ENCODE measurements around the gene ZNF691.
"Not testable (repeated sequence)": the region's sequence is repeated elsewhere in the genome, so short reads cannot be mapped to it uniquely, and the experiment has no call there.

ZNF691 gene

DNA sequence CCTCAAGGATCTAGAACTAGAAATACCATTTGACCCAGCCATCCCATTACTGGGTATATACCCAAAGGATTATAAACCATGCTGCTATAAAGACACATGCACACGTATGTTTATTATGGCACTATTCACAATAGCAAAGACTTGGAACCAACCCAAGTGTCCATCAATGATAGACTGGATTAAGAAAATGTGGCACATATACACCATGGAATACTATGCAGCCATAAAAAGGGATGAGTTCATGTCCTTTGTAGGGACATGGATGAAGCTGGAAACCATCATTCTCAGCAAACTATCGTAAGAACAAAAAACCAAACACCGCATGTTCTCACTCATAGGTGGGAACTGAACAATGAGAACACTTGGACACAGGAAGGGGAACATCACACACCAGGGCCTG lies 31.6 kb upstream of the ZNF691 start:
- H3K4me1 ChIP-seq (ENCODE audit: control insufficient read depth, insufficient read depth, low read length); CTCF ChIA-PET; POLR2A ChIA-PET; H3K27ac ChIP-seq (ENCODE audit: extremely low read depth, low read depth, low read length); H3K4me3 ChIP-seq (ENCODE audit: low read depth, low read length); H3K9me3 ChIP-seq (ENCODE audit: control insufficient read depth, insufficient read depth, low read depth, low read length): not testable (repeated sequence)
- peaks cover 0 to 20% of the 10 kb centered on the region in 2 experiments; a peak in 1 of 3 replicates for H3K36me3 ChIP-seq (ENCODE audit: control insufficient read depth in 2 of 2, insufficient read depth in 1 of 2, low read length in 2 of 2)
- TF ChIP-seq, protein P1, sequence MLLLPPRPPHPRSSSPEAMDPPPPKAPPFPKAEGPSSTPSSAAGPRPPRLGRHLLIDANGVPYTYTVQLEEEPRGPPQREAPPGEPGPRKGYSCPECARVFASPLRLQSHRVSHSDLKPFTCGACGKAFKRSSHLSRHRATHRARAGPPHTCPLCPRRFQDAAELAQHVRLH (tag by site-specific recombination; IDR thresholded peaks at IDR 0.05): peak; percentile 57; the same call in 1 of the 2 replicates
- peak; percentile 95 for TF ChIP-seq ZNF146 (tag by site-specific recombination; IDR thresholded peaks at IDR 0.05)

DNA sequence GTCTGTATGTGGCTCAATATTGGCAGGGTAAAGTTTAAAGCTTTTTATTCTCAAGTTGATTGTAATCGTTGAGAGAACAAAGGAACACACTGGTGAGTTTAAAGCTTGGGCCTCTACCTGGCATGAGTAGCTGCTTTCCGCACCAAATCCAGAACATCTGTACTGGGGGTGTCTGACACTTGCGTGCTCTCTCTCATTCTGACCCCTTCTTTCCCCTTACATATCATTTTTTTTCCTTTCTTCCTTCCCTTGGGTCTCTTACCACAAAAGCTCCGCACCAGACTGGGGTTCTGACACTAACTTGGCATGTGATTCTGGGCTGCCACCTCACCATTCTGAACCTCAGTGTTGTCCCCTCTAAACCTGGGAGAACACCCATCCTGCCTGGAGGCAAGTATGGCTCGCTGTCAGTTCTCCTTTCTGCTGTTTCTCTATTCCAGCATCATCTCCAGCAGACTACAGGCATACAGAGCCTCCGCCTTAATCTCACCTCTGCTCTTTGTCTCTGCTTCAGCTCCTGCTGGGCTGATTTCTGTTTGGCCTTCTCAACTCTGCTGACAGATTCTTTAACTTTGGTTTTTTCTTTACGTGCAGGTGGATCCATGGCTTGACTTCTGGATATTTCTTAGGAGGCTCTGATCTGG lies 30.4 kb upstream of the ZNF691 start:
- CTCF ChIA-PET: interaction anchor here (0.6 to 0.7 kb wide), 3 partner anchors 23 to 734 kb away, joined by 3 to 4 read pairs (median 3); no protein-coding TSS in a partner anchor
- H3K4me1 ChIP-seq (ENCODE audit: control insufficient read depth, insufficient read depth, low read length): peaks cover 2% of the 10 kb centered on the region; the same call in 1 of the 2 replicates
- H3K27ac ChIP-seq (ENCODE audit: extremely low read depth, low read depth, low read length): peak overlapping the region; percentile 98; the same call in 1 of the 2 replicates
- H3K9me3 ChIP-seq (ENCODE audit: control insufficient read depth, insufficient read depth, low read depth, low read length): no peaks in the 10 kb centered on the region
- H3K4me3 ChIP-seq (ENCODE audit: low read depth, low read length): peak overlapping the region; percentile 86
- POLR2A ChIA-PET: interaction anchor here (1.8 to 2.8 kb wide), 2 partner anchors 30 to 50 kb away, joined by 18 to 25 read pairs; partner anchors contain the start of genes C1orf50, P3H1 and ZNF691
- no peak for TF ChIP-seq ZNF324 (tag by site-specific recombination; IDR thresholded peaks at IDR 0.05)
- TF ChIP-seq, protein P2, sequence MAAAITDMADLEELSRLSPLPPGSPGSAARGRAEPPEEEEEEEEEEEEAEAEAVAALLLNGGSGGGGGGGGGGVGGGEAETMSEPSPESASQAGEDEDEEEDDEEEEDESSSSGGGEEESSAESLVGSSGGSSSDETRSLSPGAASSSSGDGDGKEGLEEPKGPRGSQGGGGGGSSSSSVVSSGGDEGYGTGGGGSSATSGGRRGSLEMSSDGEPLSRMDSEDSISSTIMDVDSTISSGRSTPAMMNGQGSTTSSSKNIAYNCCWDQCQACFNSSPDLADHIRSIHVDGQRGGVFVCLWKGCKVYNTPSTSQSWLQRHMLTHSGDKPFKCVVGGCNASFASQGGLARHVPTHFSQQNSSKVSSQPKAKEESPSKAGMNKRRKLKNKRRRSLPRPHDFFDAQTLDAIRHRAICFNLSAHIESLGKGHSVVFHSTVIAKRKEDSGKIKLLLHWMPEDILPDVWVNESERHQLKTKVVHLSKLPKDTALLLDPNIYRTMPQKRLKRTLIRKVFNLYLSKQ (tag by site-specific recombination; IDR thresholded peaks at IDR 0.05; ENCODE audit: borderline replicate concordance): no peak
- TF ChIP-seq, protein P3, sequence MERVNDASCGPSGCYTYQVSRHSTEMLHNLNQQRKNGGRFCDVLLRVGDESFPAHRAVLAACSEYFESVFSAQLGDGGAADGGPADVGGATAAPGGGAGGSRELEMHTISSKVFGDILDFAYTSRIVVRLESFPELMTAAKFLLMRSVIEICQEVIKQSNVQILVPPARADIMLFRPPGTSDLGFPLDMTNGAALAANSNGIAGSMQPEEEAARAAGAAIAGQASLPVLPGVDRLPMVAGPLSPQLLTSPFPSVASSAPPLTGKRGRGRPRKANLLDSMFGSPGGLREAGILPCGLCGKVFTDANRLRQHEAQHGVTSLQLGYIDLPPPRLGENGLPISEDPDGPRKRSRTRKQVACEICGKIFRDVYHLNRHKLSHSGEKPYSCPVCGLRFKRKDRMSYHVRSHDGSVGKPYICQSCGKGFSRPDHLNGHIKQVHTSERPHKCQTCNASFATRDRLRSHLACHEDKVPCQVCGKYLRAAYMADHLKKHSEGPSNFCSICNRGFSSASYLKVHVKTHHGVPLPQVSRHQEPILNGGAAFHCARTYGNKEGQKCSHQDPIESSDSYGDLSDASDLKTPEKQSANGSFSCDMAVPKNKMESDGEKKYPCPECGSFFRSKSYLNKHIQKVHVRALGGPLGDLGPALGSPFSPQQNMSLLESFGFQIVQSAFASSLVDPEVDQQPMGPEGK (tag by site-specific recombination; IDR thresholded peaks at IDR 0.05): 0 out of 2 replicates have a peak, but pooled peaks have one; percentile 2
- peak; percentile 42; the same call in 1 of the 2 replicates for TF ChIP-seq ZNF366 (tag by site-specific recombination; conservative IDR thresholded peaks at IDR 0.05)
- TF ChIP-seq, protein P4, sequence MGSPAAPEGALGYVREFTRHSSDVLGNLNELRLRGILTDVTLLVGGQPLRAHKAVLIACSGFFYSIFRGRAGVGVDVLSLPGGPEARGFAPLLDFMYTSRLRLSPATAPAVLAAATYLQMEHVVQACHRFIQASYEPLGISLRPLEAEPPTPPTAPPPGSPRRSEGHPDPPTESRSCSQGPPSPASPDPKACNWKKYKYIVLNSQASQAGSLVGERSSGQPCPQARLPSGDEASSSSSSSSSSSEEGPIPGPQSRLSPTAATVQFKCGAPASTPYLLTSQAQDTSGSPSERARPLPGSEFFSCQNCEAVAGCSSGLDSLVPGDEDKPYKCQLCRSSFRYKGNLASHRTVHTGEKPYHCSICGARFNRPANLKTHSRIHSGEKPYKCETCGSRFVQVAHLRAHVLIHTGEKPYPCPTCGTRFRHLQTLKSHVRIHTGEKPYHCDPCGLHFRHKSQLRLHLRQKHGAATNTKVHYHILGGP (tag by site-specific recombination; IDR thresholded peaks at IDR 0.05): no peak
- TF ChIP-seq ZNF600 (tag by site-specific recombination; IDR thresholded peaks at IDR 0.05): peak; percentile 89
- TF ChIP-seq ZNF175 (tag by site-specific recombination; IDR thresholded peaks at IDR 0.05): no peak
- peak; percentile 81 for TF ChIP-seq ZBTB17 (tag by site-specific recombination; IDR thresholded peaks at IDR 0.05)
- peaks cover 0 to 15% of the 10 kb centered on the region in 2 experiments; a peak in 1 of 3 replicates for H3K36me3 ChIP-seq (ENCODE audit: control insufficient read depth in 2 of 2, insufficient read depth in 1 of 2, low read length in 2 of 2)

DNA sequence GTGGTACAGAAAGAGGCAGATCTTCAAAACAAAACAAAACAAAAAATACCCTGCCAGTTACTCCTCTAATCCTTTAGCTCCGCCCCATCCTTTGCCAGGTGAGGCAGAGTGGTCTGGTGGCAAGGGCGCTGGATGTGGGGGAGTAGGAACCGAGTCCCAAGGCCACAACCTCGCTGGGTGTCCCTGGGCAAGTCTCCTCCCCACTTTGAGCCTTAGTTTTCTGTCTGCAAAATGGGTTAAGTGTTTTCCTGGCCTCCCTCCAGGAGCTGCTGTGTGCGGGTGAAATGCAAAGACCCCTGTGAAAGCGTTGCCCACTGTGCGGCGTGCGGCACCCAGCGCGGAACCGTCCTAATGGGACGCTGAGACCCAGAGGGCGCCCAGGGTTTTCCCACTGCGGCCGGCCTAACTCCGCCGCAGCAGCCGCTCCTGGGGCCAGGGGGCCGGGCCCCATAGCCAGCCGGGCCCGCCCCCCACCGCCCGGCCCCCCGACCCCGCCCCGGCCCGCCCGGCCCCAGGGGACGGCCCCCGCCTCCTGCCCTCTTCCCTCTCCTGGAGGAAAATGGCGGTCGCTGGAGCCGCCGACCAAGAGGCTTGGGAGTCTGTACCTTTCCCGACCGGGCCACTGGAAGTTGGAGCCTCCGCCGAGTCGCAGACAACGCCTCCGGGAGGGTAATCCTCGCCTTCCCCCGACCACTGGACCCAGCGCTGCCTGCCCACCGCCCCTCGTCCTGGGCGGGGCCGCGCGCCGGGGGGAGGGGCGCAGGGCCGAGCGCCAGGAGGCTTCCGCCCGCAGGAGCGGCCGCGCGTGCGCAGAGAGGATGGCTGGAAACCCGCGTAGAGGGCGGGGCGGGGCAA lies 29.6 kb upstream of the ZNF691 start, which contains the start of the genes ERMAP and SVBP:
ERMAP (plus strand) TSS at position 538 of the 855 bp plus-strand sequence. CDS start 13,327 bp downstream, outside the sequence.
SVBP (minus strand) TSS at position 813 of the 855 bp plus-strand sequence. CDS start 853 bp downstream, outside the sequence.
- Histone ChIP-seq H3K27ac (ENCODE audit: extremely low read depth, low read depth, low read length) (peak within 1 kb of the TSS; percentile 98), H3K4me1 (ENCODE audit: control insufficient read depth, insufficient read depth, low read length) (peaks cover 2% of the 10 kb centered on the region; the same call in 1 of the 2 replicates), H3K36me3 (ENCODE audit: control insufficient read depth in 2 of 2, insufficient read depth in 1 of 2, low read length in 2 of 2) (peaks cover 0 to 10% of the 10 kb centered on the region in 2 experiments; a peak in 1 of 3 replicates), H3K9me3 (ENCODE audit: control insufficient read depth, insufficient read depth, low read depth, low read length) (no peaks in the 10 kb centered on the region), H3K4me3 (ENCODE audit: low read depth, low read length) (peak within 1 kb of the TSS; percentile 86)
- ChIA-PET CTCF (interaction anchor here (0.6 to 0.7 kb wide), 3 partner anchors 259 to 797 kb away, joined by 3 read pairs; no protein-coding TSS in a partner anchor), POLR2A (interaction anchor here (1.8 to 2.8 kb wide), 2 partner anchors 29 to 50 kb away, joined by 18 to 25 read pairs; partner anchors contain the start of genes C1orf50, P3H1 and ZNF691)
- TF ChIP-seq YY1 (tag by site-specific recombination; IDR thresholded peaks at IDR 0.05) (peak; percentile 86), ZNF2 (tag by site-specific recombination; IDR thresholded peaks at IDR 0.05) (peak; percentile 71; the same call in 1 of the 2 replicates), ZNF112 (tag by site-specific recombination; IDR thresholded peaks at IDR 0.05) (no peak), ZNF768 (tag by site-specific recombination; IDR thresholded peaks at IDR 0.05) (no peak), KLF1 (tag by site-specific recombination; IDR thresholded peaks at IDR 0.05) (peak; percentile 87), ZNF670 (tag by site-specific recombination; IDR thresholded peaks at IDR 0.05; ENCODE audit: low read depth) (no peak), GLIS1 (tag by site-specific recombination; IDR thresholded peaks at IDR 0.05) (peak; percentile 55), KLF7 (tag by site-specific recombination; IDR thresholded peaks at IDR 0.05; ENCODE audit: borderline replicate concordance) (peak; percentile 85; the same call in 1 of the 2 replicates), ZFHX2 (tag by site-specific recombination; conservative IDR thresholded peaks at IDR 0.05) (peak; percentile 32; the same call in 1 of the 2 replicates), SP3 (tag by site-specific recombination; IDR thresholded peaks at IDR 0.05) (peak; percentile 93), TRIM28 (IDR thresholded peaks at IDR 0.05; ENCODE audit: borderline replicate concordance, low read length) (no peak), ZEB2 (tag by site-specific recombination; IDR thresholded peaks at IDR 0.05) (0 out of 2 replicates have a peak, but pooled peaks have one; percentile 28), ZNF423 (tag by site-specific recombination; IDR thresholded peaks at IDR 0.05) (0 out of 2 replicates have a peak, but pooled peaks have one; percentile 17), ZNF529 (tag by site-specific recombination; IDR thresholded peaks at IDR 0.05; ENCODE audit: insufficient replicate concordance) (no peak)
